HUES48 (cell line): Measurements from ENCODE around the gene MLIP.
"Not testable (repeated sequence)": the region's sequence is repeated elsewhere in the genome, so short reads cannot be mapped to it uniquely, and the experiment has no call there.

Experiments used
- H3K27ac ChIP-seq: one replicate; pipeline ENCODE4 v1.7.0; 2013; ENCODE audit warnings: low read depth, low read length, inconsistent platforms
- H3K27me3 ChIP-seq: 2 replicates; pipeline ENCODE4 v1.6.1; 2013; ENCODE audit warnings: mild to moderate bottlenecking, low read length; ENCODE audit not compliant: control insufficient read depth, insufficient read depth
- H3K36me3 ChIP-seq: 2 replicates; pipeline ENCODE4 v1.6.1; 2013; ENCODE audit warnings: low read length; ENCODE audit not compliant: control insufficient read depth, insufficient read depth
- H3K4me1 ChIP-seq: 2 replicates; pipeline ENCODE4 v1.6.1; 2013; ENCODE audit warnings: mild to moderate bottlenecking, low read length; ENCODE audit not compliant: control insufficient read depth, insufficient read depth
- H3K4me3 ChIP-seq: 2 replicates; pipeline ENCODE4 v1.5.1; 2013; ENCODE audit warnings: mild to moderate bottlenecking, low read depth, low read length
- H3K9ac ChIP-seq: 2 replicates; pipeline ENCODE4 v1.6.1; 2013; ENCODE audit warnings: mild to moderate bottlenecking, low read depth, low read length, moderate library complexity
- H3K9me3 ChIP-seq: 2 replicates; pipeline ENCODE4 v1.6.1; 2013; ENCODE audit warnings: low read length; ENCODE audit not compliant: control insufficient read depth, insufficient read depth

MLIP gene

DNA sequence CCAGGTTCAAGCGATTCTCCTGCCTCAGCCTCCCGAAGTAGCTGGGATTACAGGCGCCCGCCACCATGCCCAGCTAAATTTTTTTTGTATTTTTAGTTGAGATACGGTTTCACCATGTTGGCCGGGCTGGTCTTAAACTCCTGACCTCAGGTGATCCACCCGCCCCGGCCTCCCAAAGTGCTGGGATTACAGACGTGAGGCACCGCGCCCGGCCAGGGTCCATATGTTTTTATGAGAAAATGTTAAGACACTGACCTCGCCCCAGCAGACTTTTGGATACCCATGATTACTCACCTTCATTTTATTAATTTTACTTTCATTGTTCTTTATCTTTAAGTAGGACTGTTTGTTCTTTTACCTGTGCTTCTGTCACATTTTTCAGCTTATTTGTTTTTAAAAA, 29.7 kb upstream of the MLIP start:
- H3K9me3 ChIP-seq, H3K9ac ChIP-seq, H3K4me1 ChIP-seq, H3K4me3 ChIP-seq, H3K36me3 ChIP-seq, H3K27ac ChIP-seq, H3K27me3 ChIP-seq: not testable (repeated sequence)

DNA sequence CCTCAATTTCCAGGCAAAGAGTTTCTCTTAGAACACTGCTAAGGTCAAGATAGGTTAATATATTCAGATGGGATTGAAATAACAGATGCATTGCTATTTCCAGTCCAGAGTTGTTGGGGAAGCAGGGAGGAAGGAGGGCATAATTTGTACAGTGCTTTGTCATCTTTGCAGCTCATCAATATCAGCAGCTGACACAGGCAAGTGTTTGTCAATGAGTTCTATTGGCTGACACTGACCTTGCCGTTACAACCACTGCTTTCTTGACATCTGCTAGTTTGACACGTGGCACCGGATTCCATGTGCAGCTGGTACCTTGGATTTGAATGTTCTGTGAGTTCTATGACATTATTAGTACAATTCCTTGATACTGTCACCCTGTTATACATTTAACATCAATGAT, 28.0 kb upstream of the MLIP start:
- H3K9ac ChIP-seq = no peak overlapping the region
- H3K36me3 ChIP-seq = no peaks in the 10 kb centered on the region
- no peaks in the 10 kb centered on the region for H3K4me1 ChIP-seq
- H3K9me3 ChIP-seq = no peaks in the 10 kb centered on the region
- no peak overlapping the region for H3K27ac ChIP-seq
- H3K4me3 ChIP-seq = no peak overlapping the region
- no peaks in the 10 kb centered on the region for H3K27me3 ChIP-seq

DNA sequence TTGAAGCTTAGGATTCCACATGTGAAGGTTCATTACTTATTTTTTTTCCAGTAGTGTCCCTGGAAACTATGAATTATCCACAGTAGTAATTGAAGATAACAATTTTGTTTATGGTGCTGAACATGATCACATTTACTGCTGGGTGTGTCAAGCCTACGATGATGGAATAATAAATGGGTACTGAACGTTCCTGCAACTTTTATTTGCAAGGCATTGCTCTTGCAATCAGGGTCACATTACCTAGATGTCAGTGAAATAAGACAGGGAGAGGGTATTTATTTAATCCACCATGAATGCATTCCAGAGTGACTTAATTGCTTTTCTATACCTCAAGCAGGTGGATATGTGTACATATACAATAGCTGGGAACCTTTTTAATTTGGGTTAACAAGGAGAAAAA, 27.0 kb upstream of the MLIP start:
- Histone ChIP-seq H3K27ac (no peak overlapping the region), H3K36me3 (no peaks in the 10 kb centered on the region), H3K4me1 (no peaks in the 10 kb centered on the region), H3K9ac (no peak overlapping the region), H3K27me3 (no peaks in the 10 kb centered on the region), H3K9me3 (no peaks in the 10 kb centered on the region), H3K4me3 (no peak overlapping the region)

DNA sequence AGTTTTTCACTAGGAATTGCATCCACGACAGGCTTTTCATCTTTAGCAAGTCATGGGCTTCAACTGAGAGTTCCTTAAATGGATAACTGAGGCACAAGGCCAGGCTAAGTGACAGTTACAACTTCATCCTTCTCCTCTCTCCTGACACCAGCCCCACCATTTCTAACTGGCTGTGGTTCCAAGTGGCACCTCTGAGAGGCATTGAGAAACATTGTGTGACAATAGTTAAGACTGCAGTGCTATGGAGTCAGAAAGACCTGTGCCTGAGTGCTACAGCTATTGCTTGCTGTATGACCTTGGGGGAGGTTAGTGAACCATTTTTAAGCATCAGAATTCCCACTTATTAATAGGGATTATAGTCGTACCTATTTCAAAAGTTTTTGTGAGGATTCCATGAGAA, 26.2 kb upstream of the MLIP start:
- no peaks in the 10 kb centered on the region for H3K4me1 ChIP-seq
- H3K4me3 ChIP-seq = no peak overlapping the region
- no peaks in the 10 kb centered on the region for H3K27me3 ChIP-seq
- no peak overlapping the region for H3K27ac ChIP-seq
- no peaks in the 10 kb centered on the region for H3K36me3 ChIP-seq
- H3K9me3 ChIP-seq = no peaks in the 10 kb centered on the region
- H3K9ac ChIP-seq = no peak overlapping the region

DNA sequence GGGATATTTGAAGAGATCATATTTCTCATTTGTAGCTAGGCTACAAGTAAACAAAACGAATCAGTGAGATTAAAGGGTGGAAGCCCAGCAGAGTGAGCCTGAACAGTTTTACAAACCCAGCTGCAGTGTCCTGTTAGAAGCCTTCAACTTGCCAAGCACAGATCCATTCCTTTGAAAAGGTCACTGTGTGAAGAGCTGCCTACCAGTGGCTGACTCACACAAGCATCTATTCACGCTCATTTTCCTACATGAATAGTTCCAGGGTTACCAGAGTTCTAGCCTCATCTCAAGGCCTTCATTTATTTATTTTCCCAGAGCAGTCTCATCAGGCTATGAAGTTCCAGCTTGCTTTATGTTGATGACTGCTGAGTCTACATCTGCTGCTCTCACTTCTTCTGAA, 25.7 kb upstream of the MLIP start:
- Histone ChIP-seq H3K9me3 (no peaks in the 10 kb centered on the region), H3K9ac (no peak overlapping the region), H3K4me3 (no peak overlapping the region), H3K36me3 (no peaks in the 10 kb centered on the region), H3K4me1 (no peaks in the 10 kb centered on the region), H3K27me3 (no peaks in the 10 kb centered on the region), H3K27ac (no peak overlapping the region)

DNA sequence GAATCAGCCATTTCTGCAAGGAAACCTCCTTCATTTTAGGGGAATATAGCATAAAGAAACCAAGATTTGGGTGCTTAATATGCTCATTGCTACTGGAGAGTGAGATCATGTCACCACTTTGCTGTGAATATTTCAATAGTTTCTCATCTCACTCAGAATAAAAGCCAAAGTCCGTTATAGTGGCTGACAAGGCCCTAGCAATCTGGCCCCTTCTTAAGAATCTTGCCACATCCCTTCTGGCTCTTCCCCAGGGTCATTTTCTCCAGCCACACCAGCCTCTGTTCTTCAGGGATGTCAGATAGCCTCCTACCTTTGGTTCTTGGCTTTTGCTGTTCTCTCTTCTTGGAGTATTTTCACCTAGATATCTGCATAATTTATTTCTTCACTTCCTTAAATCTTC, 24.8 kb upstream of the MLIP start:
- no peaks in the 10 kb centered on the region for H3K4me1 ChIP-seq
- H3K27me3 ChIP-seq = no peaks in the 10 kb centered on the region
- no peak overlapping the region for H3K9ac ChIP-seq
- no peak overlapping the region for H3K27ac ChIP-seq
- no peak overlapping the region for H3K4me3 ChIP-seq
- no peaks in the 10 kb centered on the region for H3K36me3 ChIP-seq
- no peaks in the 10 kb centered on the region for H3K9me3 ChIP-seq

DNA sequence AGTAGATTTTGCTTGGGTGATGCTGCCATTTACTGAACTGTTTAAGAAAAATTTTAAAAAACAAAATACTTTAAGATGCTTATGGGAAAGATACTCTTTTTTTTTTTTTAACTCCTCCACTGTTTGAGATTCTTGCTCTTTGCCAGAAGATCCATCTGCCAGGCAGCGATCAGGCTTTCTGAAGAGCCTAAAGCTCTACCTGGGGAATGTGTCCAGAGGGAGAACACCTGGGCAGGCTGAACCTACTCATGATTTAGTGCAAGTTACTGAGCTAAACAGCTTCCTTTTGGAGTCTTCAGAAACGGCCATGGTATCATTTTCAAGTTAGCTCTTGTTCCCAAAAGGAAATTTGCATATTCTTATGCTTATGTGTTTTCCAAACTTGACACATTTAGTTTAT, 23.5 kb upstream of the MLIP start:
- no peaks in the 10 kb centered on the region for H3K4me1 ChIP-seq
- no peaks in the 10 kb centered on the region for H3K36me3 ChIP-seq
- no peaks in the 10 kb centered on the region for H3K27me3 ChIP-seq
- H3K9me3 ChIP-seq = no peaks in the 10 kb centered on the region
- no peak overlapping the region for H3K9ac ChIP-seq
- H3K27ac ChIP-seq = no peak overlapping the region
- no peak overlapping the region for H3K4me3 ChIP-seq

DNA sequence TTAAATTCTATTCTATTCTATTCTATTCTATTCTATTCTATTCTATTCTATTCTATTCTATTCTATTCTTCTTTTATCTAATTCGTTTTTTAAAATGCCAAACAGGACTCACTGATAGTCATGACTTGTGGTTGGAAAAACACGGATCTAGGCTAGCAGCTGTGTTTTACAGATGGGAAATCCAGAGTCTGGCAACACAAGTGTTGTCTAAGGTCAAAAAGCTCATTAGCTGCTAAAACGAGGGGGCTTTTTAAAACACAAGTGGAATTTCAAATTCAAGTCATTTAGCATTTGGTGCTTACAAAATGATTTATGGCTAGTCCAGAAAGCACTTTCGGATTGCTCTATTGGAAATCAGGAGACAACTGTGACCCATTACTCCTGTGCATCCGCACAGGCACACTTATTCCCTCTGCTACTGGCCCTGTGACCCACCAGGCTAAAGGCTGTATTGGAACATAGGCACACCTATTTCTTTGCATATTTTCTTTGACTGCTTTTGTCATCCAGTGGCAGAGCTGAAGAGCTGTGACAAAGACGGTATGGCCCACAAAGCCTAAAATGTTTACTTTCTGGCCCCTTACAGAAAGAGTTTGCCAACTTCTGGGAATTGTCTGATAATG, 17.8 kb upstream of the MLIP start:
- Histone ChIP-seq H3K9me3 (no peaks in the 10 kb centered on the region), H3K27me3 (no peaks in the 10 kb centered on the region), H3K9ac (no peak overlapping the region), H3K27ac (no peak overlapping the region), H3K4me3 (no peak overlapping the region), H3K4me1 (no peaks in the 10 kb centered on the region), H3K36me3 (no peaks in the 10 kb centered on the region)

DNA sequence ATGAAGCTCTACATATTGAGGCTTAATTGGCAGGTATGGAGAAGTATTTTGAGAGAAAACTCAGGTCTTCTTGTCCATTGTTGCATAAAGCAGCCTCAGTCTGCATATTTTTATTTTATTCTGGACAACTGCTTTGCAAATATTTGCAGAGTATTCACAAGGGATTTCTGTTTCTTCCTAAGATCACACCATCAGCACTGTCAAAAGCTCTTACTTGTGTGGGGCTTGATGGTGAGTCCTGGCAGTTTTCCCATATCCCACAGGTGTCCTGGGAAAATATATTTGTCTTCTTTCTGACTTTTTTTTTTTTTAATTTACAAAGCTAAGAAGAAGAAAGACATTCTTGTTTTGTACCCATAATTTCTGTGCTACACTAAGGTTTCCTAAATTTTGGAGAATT, 16.9 kb upstream of the MLIP start:
- no peak overlapping the region for H3K4me3 ChIP-seq

DNA sequence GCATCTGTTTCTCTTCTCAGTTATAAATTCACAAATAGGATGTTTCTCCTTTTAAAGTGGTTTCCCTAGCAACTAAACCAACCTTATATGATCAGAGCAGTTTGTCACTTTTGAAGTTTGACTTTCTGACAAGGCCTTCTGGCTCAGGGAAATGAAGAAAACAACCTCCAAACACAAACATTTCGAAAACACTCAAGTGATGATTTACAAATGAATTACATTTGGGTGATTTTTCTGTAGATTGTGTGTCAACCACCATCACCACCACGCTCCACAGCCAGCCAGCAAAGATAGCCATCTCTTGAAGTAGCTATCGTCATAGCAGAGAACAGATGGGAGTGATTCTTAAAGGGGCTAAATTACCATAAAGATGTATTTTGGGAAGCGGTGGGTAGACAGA, 16.5 kb upstream of the MLIP start:
- Histone ChIP-seq H3K4me3 (no peak overlapping the region), H3K9me3 (no peaks in the 10 kb centered on the region), H3K27me3 (no peaks in the 10 kb centered on the region), H3K27ac (no peak overlapping the region), H3K9ac (no peak overlapping the region), H3K36me3 (no peaks in the 10 kb centered on the region), H3K4me1 (no peaks in the 10 kb centered on the region)

More for the DNA sequence above, 16.9 kb upstream of the MLIP start:
- no peaks in the 10 kb centered on the region for H3K36me3 ChIP-seq
- H3K9ac ChIP-seq = no peak overlapping the region
- H3K27me3 ChIP-seq = no peaks in the 10 kb centered on the region
- no peaks in the 10 kb centered on the region for H3K4me1 ChIP-seq
- H3K9me3 ChIP-seq = no peaks in the 10 kb centered on the region
- no peak overlapping the region for H3K27ac ChIP-seq

DNA sequence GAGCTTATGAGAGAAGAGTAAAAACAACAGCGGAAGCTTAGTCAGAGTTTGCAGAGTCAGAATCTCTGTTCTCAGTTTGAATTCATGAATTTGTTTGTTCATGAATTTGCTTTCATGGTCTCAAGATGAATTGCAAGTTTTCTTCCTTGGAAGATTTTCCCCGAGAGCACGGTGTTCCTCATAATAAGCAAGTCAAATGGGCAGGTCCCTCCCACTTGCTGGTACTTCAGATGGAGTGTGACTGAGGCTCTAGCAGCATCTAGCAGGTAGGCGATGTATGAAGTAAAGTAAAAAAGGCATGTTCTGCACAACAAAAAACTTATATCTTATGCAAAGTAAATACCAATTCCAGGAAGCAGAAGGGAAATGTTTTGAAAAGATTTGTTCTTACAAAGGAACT, 15.5 kb upstream of the MLIP start:
- no peak overlapping the region for H3K27ac ChIP-seq
- no peaks in the 10 kb centered on the region for H3K27me3 ChIP-seq
- no peaks in the 10 kb centered on the region for H3K9me3 ChIP-seq
- H3K4me3 ChIP-seq = no peak overlapping the region
- H3K36me3 ChIP-seq = no peaks in the 10 kb centered on the region
- no peaks in the 10 kb centered on the region for H3K4me1 ChIP-seq
- no peak overlapping the region for H3K9ac ChIP-seq

DNA sequence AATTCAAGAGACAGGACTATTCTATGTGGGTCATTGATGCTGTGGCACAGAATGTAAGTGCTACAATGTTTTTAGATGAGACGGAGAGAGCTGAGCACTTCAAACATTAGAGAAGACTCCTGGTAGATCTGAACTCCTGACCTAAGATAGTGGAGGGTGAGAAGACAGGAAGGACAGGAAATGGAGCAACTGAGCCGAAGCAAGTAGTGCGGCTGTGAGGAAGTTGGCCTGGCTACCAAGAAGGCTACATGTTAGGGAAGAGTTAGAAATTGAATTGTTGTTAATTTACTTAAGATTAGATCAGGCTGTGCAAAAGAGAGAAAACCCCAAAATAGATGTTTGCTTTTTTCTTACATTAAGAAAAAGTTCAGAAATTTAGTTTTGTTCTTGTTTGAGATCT, 14.4 kb upstream of the MLIP start:
- no peak overlapping the region for H3K27ac ChIP-seq
- H3K36me3 ChIP-seq = no peaks in the 10 kb centered on the region
- no peaks in the 10 kb centered on the region for H3K4me1 ChIP-seq
- H3K9ac ChIP-seq = no peak overlapping the region
- no peaks in the 10 kb centered on the region for H3K27me3 ChIP-seq
- no peaks in the 10 kb centered on the region for H3K9me3 ChIP-seq
- H3K4me3 ChIP-seq = no peak overlapping the region
